Measurements from ENCODE around the gene LOXL1.

Gene LOXL1

DNA sequence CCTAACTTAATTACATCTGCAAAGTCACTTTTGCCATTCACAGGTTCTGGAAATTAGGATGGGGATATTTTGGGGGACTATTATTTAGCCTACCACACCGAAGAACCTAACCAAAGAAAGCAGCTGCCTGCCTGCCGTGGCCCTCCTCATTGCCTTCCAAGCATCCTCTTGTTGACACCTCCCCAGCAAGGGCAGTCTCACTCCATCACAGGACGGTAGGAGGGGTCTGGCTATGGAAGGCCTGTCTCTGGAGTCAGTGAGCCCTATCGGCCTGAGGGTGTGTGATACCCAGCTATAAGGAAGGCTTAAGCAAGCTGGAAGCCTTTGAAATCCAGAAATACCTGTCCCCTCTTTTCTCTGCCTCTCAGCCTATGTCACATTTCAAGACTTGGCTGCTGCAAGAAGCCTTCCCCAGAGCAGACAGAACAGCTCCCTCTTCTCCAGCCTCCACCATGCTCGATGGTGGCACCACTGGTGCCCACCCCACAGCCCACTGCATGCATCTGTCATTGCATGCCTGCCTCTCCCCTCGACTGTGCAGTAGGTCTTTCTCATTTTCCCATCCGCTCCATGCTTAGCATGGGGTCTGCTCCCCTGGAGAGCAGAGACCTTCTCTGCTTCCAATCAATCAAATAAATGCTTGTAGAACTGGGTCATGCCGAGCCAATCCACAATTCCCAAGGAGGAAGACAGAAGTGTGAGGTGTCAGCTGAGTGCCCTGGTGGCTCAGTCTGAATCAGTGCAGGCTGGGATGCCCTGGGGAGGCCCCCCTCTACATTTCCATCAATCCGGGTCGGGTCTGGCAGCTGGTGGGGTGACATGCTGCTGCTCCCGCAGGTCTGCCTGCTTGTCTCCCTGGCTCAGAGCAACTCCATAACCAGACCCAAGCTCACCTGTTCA is 23.9 kb upstream of the LOXL1 start:
- H3K9me3 ChIP-seq (ENCODE audit: control insufficient read depth, insufficient read depth, low read length) = no peaks in the 10 kb centered on the region
- no peaks in the 10 kb centered on the region for H3K27me3 ChIP-seq (ENCODE audit: control insufficient read depth, insufficient read depth, low read length)
- no peak overlapping the region for H3K9ac ChIP-seq (ENCODE audit: low read depth, low read length)
- no peaks in the 10 kb centered on the region for H3K36me3 ChIP-seq (ENCODE audit: control insufficient read depth, insufficient read depth, low read length)
- no peak overlapping the region for H3K4me3 ChIP-seq (ENCODE audit: low read depth, low read length)
- no peaks in the 10 kb centered on the region for H3K4me1 ChIP-seq (ENCODE audit: control insufficient read depth, insufficient read depth, low read length)

- Histone ChIP-seq H3K9me3 (ENCODE audit: control insufficient read depth, insufficient read depth, low read length) (no peaks in the 10 kb centered on the region), H3K4me1 (ENCODE audit: control insufficient read depth, insufficient read depth, low read length) (no peaks in the 10 kb centered on the region), H3K4me3 (ENCODE audit: low read depth, low read length) (no peak overlapping the region), H3K27me3 (ENCODE audit: control insufficient read depth, insufficient read depth, low read length) (no peaks in the 10 kb centered on the region), H3K9ac (ENCODE audit: low read depth, low read length) (no peak overlapping the region), H3K36me3 (ENCODE audit: control insufficient read depth, insufficient read depth, low read length) (no peaks in the 10 kb centered on the region)
These were observed 22.0 kb upstream of the LOXL1 start for GRCh38 chr15:73904026-73904815.

DNA sequence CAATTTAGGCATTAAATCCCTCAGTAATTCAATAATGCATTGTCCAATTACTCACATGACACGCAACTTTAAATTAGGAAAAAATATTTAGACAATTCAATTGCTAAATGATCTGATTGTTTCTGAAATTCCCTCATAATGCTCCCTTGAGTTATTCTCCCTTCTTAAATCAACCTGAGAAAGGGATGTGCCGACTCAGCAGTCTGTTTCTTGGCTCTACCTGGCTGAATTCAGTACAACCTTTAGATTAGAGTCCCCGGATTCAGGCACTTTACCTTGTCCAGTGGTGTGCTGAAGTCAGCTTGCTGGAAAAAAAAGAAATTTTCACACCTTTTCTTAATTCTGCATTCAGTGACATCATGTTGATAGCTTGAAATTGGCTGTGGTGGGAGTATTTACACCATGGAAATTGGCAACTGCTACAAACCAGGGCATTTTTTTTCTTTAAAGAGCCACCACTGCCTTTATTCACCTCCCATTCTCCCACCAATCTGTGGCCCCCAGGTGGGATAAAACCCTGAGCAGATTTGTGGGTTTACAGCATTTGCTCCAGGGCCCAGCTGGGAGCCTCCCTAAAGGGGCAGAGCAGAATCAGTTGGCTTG is 20.9 kb upstream of the LOXL1 start:
- H3K9ac ChIP-seq (ENCODE audit: low read depth, low read length) = no peak overlapping the region
- H3K4me3 ChIP-seq (ENCODE audit: low read depth, low read length) = no peak overlapping the region
- no peaks in the 10 kb centered on the region for H3K27me3 ChIP-seq (ENCODE audit: control insufficient read depth, insufficient read depth, low read length)
- no peaks in the 10 kb centered on the region for H3K4me1 ChIP-seq (ENCODE audit: control insufficient read depth, insufficient read depth, low read length)
- no peaks in the 10 kb centered on the region for H3K9me3 ChIP-seq (ENCODE audit: control insufficient read depth, insufficient read depth, low read length)
- no peaks in the 10 kb centered on the region for H3K36me3 ChIP-seq (ENCODE audit: control insufficient read depth, insufficient read depth, low read length)

- Histone ChIP-seq H3K36me3 (ENCODE audit: control insufficient read depth, insufficient read depth, low read length) (no peaks in the 10 kb centered on the region), H3K4me1 (ENCODE audit: control insufficient read depth, insufficient read depth, low read length) (no peaks in the 10 kb centered on the region), H3K4me3 (ENCODE audit: low read depth, low read length) (no peak overlapping the region), H3K9ac (ENCODE audit: low read depth, low read length) (no peak overlapping the region), H3K27me3 (ENCODE audit: control insufficient read depth, insufficient read depth, low read length) (no peaks in the 10 kb centered on the region), H3K9me3 (ENCODE audit: control insufficient read depth, insufficient read depth, low read length) (no peaks in the 10 kb centered on the region)
These were observed 19.8 kb upstream of the LOXL1 start for GRCh38 chr15:73906346-73907034.

DNA sequence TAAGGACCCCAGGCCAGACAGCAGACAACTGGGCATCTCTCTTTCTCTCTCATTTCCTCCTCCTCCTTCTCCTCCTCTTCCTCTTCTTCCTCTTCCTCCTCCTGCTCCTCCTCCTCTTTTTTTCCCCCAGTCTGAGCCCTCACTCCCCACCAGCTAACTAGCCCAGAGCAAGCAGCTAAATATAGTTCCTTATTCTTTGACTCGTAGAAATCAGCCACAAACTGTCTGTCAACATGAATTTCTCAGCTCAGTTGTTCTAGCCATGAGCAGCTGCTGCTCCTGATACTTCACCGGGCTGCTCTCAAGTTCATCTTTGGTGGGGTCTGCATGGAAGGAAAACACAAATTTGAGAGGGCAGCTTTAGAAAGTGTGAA is 19.2 kb upstream of the LOXL1 start:
- no peaks in the 10 kb centered on the region for H3K9me3 ChIP-seq (ENCODE audit: control insufficient read depth, insufficient read depth, low read length)
- no peak overlapping the region for H3K9ac ChIP-seq (ENCODE audit: low read depth, low read length)
- H3K27me3 ChIP-seq (ENCODE audit: control insufficient read depth, insufficient read depth, low read length) = no peaks in the 10 kb centered on the region
- no peaks in the 10 kb centered on the region for H3K36me3 ChIP-seq (ENCODE audit: control insufficient read depth, insufficient read depth, low read length)
- no peaks in the 10 kb centered on the region for H3K4me1 ChIP-seq (ENCODE audit: control insufficient read depth, insufficient read depth, low read length)
- H3K4me3 ChIP-seq (ENCODE audit: low read depth, low read length) = no peak overlapping the region

GRCh38 chr15:73908030-73908821 is 18.0 kb upstream of the LOXL1 start:
- H3K9ac ChIP-seq (ENCODE audit: low read depth, low read length) = no peak overlapping the region
- no peaks in the 10 kb centered on the region for H3K27me3 ChIP-seq (ENCODE audit: control insufficient read depth, insufficient read depth, low read length)
- no peaks in the 10 kb centered on the region for H3K36me3 ChIP-seq (ENCODE audit: control insufficient read depth, insufficient read depth, low read length)
- H3K4me3 ChIP-seq (ENCODE audit: low read depth, low read length) = no peak overlapping the region
- no peaks in the 10 kb centered on the region for H3K4me1 ChIP-seq (ENCODE audit: control insufficient read depth, insufficient read depth, low read length)
- no peaks in the 10 kb centered on the region for H3K9me3 ChIP-seq (ENCODE audit: control insufficient read depth, insufficient read depth, low read length)

- H3K4me3 ChIP-seq (ENCODE audit: low read depth, low read length) = no peak overlapping the region
- no peak overlapping the region for H3K9ac ChIP-seq (ENCODE audit: low read depth, low read length)
- H3K36me3 ChIP-seq (ENCODE audit: control insufficient read depth, insufficient read depth, low read length) = no peaks in the 10 kb centered on the region
- no peaks in the 10 kb centered on the region for H3K9me3 ChIP-seq (ENCODE audit: control insufficient read depth, insufficient read depth, low read length)
- no peaks in the 10 kb centered on the region for H3K4me1 ChIP-seq (ENCODE audit: control insufficient read depth, insufficient read depth, low read length)
- H3K27me3 ChIP-seq (ENCODE audit: control insufficient read depth, insufficient read depth, low read length) = no peaks in the 10 kb centered on the region
These were observed 17.5 kb upstream of the LOXL1 start for GRCh38 chr15:73908822-73909122.

DNA sequence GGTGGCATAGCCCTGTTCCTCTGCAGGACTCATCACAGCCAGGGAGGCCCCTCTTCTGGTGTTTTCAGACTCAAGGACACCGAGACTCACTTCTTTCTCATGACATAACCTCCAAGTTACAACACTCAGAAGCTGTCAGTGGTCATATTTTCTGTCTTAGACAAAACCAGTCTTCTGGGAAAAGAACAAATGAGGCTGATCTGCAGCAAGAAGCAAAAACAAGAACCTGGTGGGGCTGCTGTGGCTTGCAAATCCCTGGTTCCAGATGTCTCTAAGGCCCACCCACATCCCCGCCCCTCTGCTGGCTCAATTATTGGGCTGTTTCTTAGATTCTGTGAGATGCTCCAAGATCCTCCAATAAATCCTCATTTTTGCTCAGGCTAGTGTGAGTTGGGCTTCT is 16.6 kb upstream of the LOXL1 start:
- H3K27me3 ChIP-seq (ENCODE audit: control insufficient read depth, insufficient read depth, low read length) = no peaks in the 10 kb centered on the region
- no peaks in the 10 kb centered on the region for H3K36me3 ChIP-seq (ENCODE audit: control insufficient read depth, insufficient read depth, low read length)
- no peak overlapping the region for H3K4me3 ChIP-seq (ENCODE audit: low read depth, low read length)
- H3K9ac ChIP-seq (ENCODE audit: low read depth, low read length) = no peak overlapping the region
- no peaks in the 10 kb centered on the region for H3K9me3 ChIP-seq (ENCODE audit: control insufficient read depth, insufficient read depth, low read length)
- no peaks in the 10 kb centered on the region for H3K4me1 ChIP-seq (ENCODE audit: control insufficient read depth, insufficient read depth, low read length)

GRCh38 chr15:73910522-73911303 is 15.5 kb upstream of the LOXL1 start:
- no peak overlapping the region for H3K4me3 ChIP-seq (ENCODE audit: low read depth, low read length)

DNA sequence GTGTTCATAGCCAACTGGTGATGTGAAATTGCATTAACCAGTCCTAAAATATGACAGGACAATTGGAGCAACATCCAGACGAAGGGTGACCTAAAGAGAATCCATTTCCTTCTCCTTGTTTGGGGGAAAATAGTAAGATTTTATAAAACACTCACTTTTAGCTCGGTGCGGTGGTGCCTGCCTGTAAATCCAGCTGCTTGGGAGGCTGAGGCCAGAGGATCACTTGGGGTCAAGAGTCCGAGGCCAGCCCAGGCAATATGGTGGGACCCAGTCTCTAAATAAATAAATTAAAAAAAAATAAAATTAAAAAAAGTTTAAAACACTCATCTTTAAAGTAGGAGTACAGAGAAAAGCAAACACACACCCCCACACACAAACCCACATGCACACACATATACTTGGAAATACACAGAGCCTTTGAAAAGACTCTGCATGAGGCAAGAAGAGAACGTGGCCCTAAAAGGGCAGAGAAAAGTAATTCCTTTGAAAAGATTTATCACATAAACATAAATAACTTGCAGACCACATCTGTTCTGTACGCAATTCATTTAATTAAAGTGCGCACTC is 14.1 kb upstream of the LOXL1 start:
- H3K9ac ChIP-seq (ENCODE audit: low read depth, low read length) = no peak overlapping the region
- no peak overlapping the region for H3K4me3 ChIP-seq (ENCODE audit: low read depth, low read length)
- H3K9me3 ChIP-seq (ENCODE audit: control insufficient read depth, insufficient read depth, low read length) = no peaks in the 10 kb centered on the region
- peaks cover 3% of the 10 kb centered on the region for H3K36me3 ChIP-seq (ENCODE audit: control insufficient read depth, insufficient read depth, low read length)
- no peaks in the 10 kb centered on the region for H3K4me1 ChIP-seq (ENCODE audit: control insufficient read depth, insufficient read depth, low read length)
- no peaks in the 10 kb centered on the region for H3K27me3 ChIP-seq (ENCODE audit: control insufficient read depth, insufficient read depth, low read length)

More at GRCh38 chr15:73910522-73911303, 15.5 kb upstream of the LOXL1 start:
- H3K36me3 ChIP-seq (ENCODE audit: control insufficient read depth, insufficient read depth, low read length) = no peaks in the 10 kb centered on the region
- no peaks in the 10 kb centered on the region for H3K4me1 ChIP-seq (ENCODE audit: control insufficient read depth, insufficient read depth, low read length)
- H3K9me3 ChIP-seq (ENCODE audit: control insufficient read depth, insufficient read depth, low read length) = no peaks in the 10 kb centered on the region
- no peak overlapping the region for H3K9ac ChIP-seq (ENCODE audit: low read depth, low read length)
- H3K27me3 ChIP-seq (ENCODE audit: control insufficient read depth, insufficient read depth, low read length) = no peaks in the 10 kb centered on the region
